ENCODE measurements around the gene UCHL1.

Gene UCHL1

GRCh38 chr4:41256740-41257256 lies at the start of gene UCHL1:
Gene UCHL1 (plus strand): TSS chr4:41256928. CDS start chr4:41256977, 49 bp downstream.
- peak; percentile 90 for DNase-seq (ENCODE audit: low spot score)

- DNase-seq (ENCODE audit: low spot score), result no peak
Observed at GRCh38 chr4:41207291-41207831, 49.4 kb upstream of the UCHL1 start.

- DNase-seq (ENCODE audit: low spot score), result no peak
Observed at GRCh38 chr4:41209187-41209586, 47.5 kb upstream of the UCHL1 start.

GRCh38 chr4:41209901-41210300 lies 46.8 kb upstream of the UCHL1 start:
- no peak for DNase-seq (ENCODE audit: low spot score)

GRCh38 chr4:41211951-41212615 lies 44.6 kb upstream of the UCHL1 start:
- no peak for DNase-seq (ENCODE audit: low spot score)

GRCh38 chr4:41212616-41213203 lies 44.0 kb upstream of the UCHL1 start:
- DNase-seq (ENCODE audit: low spot score), result peak; percentile 43

GRCh38 chr4:41213625-41214135 lies 43.0 kb upstream of the UCHL1 start:
- DNase-seq (ENCODE audit: low spot score), result peak; percentile 8

GRCh38 chr4:41214136-41214824 lies 42.4 kb upstream of the UCHL1 start, which contains the start of gene APBB2:
Gene APBB2 (minus strand): TSS chr4:41214542. CDS start chr4:41033254, 181,288 bp downstream.
- peak; percentile 93 for DNase-seq (ENCODE audit: low spot score)

- DNase-seq (ENCODE audit: low spot score), result no peak
Observed at GRCh38 chr4:41214825-41215146, 41.9 kb upstream of the UCHL1 start.

GRCh38 chr4:41215155-41215554 lies 41.6 kb upstream of the UCHL1 start:
- peak; percentile 30 for DNase-seq (ENCODE audit: low spot score)

- peak; percentile 45 for DNase-seq (ENCODE audit: low spot score)
Observed at GRCh38 chr4:41215969-41216293, 40.8 kb upstream of the UCHL1 start.

GRCh38 chr4:41216294-41217019 lies 40.3 kb upstream of the UCHL1 start:
- peak; percentile 65 for DNase-seq (ENCODE audit: low spot score)

- no peak for DNase-seq (ENCODE audit: low spot score)
Observed at GRCh38 chr4:41217020-41217333, 39.8 kb upstream of the UCHL1 start.

- no peak for DNase-seq (ENCODE audit: low spot score)
Observed at GRCh38 chr4:41217374-41217773, 39.4 kb upstream of the UCHL1 start.

GRCh38 chr4:41218703-41219102 lies 38.0 kb upstream of the UCHL1 start:
- DNase-seq (ENCODE audit: low spot score), result no peak

- DNase-seq (ENCODE audit: low spot score), result no peak
Observed at GRCh38 chr4:41219421-41219950, 37.2 kb upstream of the UCHL1 start.

GRCh38 chr4:41221850-41222645 lies 34.7 kb upstream of the UCHL1 start:
- DNase-seq (ENCODE audit: low spot score), result no peak

- DNase-seq (ENCODE audit: low spot score), result no peak
Observed at GRCh38 chr4:41227902-41228301, 28.8 kb upstream of the UCHL1 start.

- DNase-seq (ENCODE audit: low spot score), result peak; percentile 12
Observed at GRCh38 chr4:41232406-41232805, 24.3 kb upstream of the UCHL1 start.

- DNase-seq (ENCODE audit: low spot score), result no peak
Observed at GRCh38 chr4:41232856-41233255, 23.9 kb upstream of the UCHL1 start.

- no peak for DNase-seq (ENCODE audit: low spot score)
Observed at GRCh38 chr4:41236032-41236431, 20.7 kb upstream of the UCHL1 start.
